Natural killer cell (primary cell): ENCODE results near the gene CLDN34. TPM values are rescaled to one million over a fixed set of nuclear protein-coding genes. Genes with fewer than 3 reads are reported as not detected.

Experiments used
- ATAC-seq, 3 donors: fragments of 150-1000 bp in 2 of 3; fragments of 200-7000 bp in 1 of 3; cut with Tn5 transposase; 1 replicate in 1 of 3; 2 replicates in 2 of 3; pipeline ENCODE4 v1.10.0; 2021; ENCODE audit warnings: mild to moderate bottlenecking in 2 of 3, moderate library complexity in 2 of 3
- DNase-seq, 2 donors: peaks; one replicate each; pipeline versions ENCODE4 v3.0.0 to v3.0.0-alpha.2; 2013 to 2021; ENCODE audit warnings: mixed read lengths in 1 of 2
- H3K27ac ChIP-seq: one replicate; pipeline ENCODE4 v1.5.1; 2013; ENCODE audit warnings: mild to moderate bottlenecking, low read length
- H3K27me3 ChIP-seq: one replicate; pipeline ENCODE4 v1.6.1; 2013; ENCODE audit warnings: low read length; ENCODE audit not compliant: control insufficient read depth, insufficient read depth
- H3K36me3 ChIP-seq: one replicate; pipeline ENCODE4 v1.6.1; 2013; ENCODE audit warnings: low read length; ENCODE audit not compliant: control insufficient read depth, insufficient read depth
- H3K4me1 ChIP-seq: one replicate; pipeline ENCODE4 v1.6.1; 2013; ENCODE audit warnings: low read length; ENCODE audit not compliant: control insufficient read depth, insufficient read depth
- H3K4me3 ChIP-seq: one replicate; pipeline ENCODE4 v1.5.1; 2013; ENCODE audit warnings: low read length
- H3K9me3 ChIP-seq: one replicate; pipeline ENCODE4 v1.6.1; 2013; ENCODE audit warnings: low read length; ENCODE audit not compliant: control insufficient read depth, insufficient read depth
- H3K27ac Mint-ChIP-seq, 2 donors: one replicate each; pipeline ENCODE4 v1.8.0; 2022; ENCODE audit warnings: mild to moderate bottlenecking in 2 of 2, mixed read lengths in 2 of 2, moderate library complexity in 1 of 2
- H3K27me3 Mint-ChIP-seq, 2 donors: one replicate each; pipeline ENCODE4 v1.8.0; 2022; ENCODE audit warnings: low read depth in 2 of 2, mixed read lengths in 2 of 2
- H3K36me3 Mint-ChIP-seq: one replicate; pipeline ENCODE4 v1.8.0; 2022; ENCODE audit warnings: mixed read lengths
- H3K4me1 Mint-ChIP-seq, 2 donors: one replicate each; pipeline ENCODE4 v1.8.0; 2022; ENCODE audit warnings: mixed read lengths in 2 of 2
- H3K4me3 Mint-ChIP-seq: one replicate; pipeline ENCODE4 v1.8.0; 2022; ENCODE audit warnings: mild to moderate bottlenecking, moderate library complexity, mixed read lengths
- H3K9me3 Mint-ChIP-seq, 2 donors: one replicate each; pipeline ENCODE4 v1.8.0; 2022; ENCODE audit warnings: mixed read lengths in 2 of 2
- WGBS: methylation state at CpG from one replicate; pipeline ENCODE4 v1.1.7; 2013; ENCODE audit warnings: missing lambda C conversion rate; ENCODE audit not compliant: insufficient coverage; 5-methylcytosine and 5-hydroxymethylcytosine counted together
- intact Hi-C: fragments of 100-400 bp; cut with micrococcal nuclease; formaldehyde crosslinking; loops from one replicate; pipeline ENCODE4 v1.14.2; 2022
- total RNA-seq, 4 donors: library from RNA; stranded (reverse); fragments of 120-200 nt in 1 of 4; gene quantifications; one replicate each; pipeline versions ENCODE4 v1.2.3 to v1.2.4, GENCODE V29; 2013 to 2022
- TF ChIP-seq, protein P1 (sequence below): fragments of 200-600 bp; IDR thresholded peaks from one replicate; pipeline ENCODE4 v1.8.0; 2022; ENCODE audit warnings: antibody characterized with exemption

The CLDN34 gene
- total RNA-seq, 3 donors from 2014 or later (not counting 1 experiment from before 2014, with no cell fraction given), result not detected

DNA sequence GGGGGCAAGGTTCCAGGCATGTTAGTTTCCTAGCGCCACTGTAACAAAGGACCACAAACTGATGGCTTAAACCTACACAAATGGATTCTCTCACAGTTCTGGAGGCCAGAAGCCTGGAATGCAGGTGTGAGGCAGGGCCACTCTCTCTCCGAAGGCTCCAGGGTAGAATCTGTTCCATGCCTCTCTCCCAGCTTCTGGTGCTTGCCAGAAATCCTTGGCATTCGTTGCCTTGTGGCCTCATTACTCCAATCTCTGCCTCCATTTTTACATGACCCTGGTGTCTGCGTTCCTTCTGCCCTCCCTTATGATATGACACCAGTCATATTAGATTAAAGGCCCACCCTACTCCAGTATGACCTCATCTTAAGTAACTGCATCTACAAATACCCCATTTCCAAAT is 39.6 kb downstream of the CLDN34 start:
- Histone ChIP-seq H3K9me3 (no peaks in the 10 kb centered on the region), H3K4me1 (peaks cover 4% of the 10 kb centered on the region), H3K27ac (no peak overlapping the region), H3K36me3 (no peaks in the 10 kb centered on the region), H3K27me3 (no peaks in the 10 kb centered on the region), H3K4me3 (no peak overlapping the region)
- ATAC-seq (no peak), DNase-seq (no peak)
- H3K27me3 Mint-ChIP-seq, result peaks cover 3 to 14% of the 10 kb centered on the region in 2 donors
- 89% methylated on average over 4 of the region's 4 CpGs for WGBS
- peaks cover 14 to 16% of the 10 kb centered on the region in 2 donors for H3K4me1 Mint-ChIP-seq
- no peaks in the 10 kb centered on the region for H3K36me3 Mint-ChIP-seq
- TF ChIP-seq, protein P1, sequence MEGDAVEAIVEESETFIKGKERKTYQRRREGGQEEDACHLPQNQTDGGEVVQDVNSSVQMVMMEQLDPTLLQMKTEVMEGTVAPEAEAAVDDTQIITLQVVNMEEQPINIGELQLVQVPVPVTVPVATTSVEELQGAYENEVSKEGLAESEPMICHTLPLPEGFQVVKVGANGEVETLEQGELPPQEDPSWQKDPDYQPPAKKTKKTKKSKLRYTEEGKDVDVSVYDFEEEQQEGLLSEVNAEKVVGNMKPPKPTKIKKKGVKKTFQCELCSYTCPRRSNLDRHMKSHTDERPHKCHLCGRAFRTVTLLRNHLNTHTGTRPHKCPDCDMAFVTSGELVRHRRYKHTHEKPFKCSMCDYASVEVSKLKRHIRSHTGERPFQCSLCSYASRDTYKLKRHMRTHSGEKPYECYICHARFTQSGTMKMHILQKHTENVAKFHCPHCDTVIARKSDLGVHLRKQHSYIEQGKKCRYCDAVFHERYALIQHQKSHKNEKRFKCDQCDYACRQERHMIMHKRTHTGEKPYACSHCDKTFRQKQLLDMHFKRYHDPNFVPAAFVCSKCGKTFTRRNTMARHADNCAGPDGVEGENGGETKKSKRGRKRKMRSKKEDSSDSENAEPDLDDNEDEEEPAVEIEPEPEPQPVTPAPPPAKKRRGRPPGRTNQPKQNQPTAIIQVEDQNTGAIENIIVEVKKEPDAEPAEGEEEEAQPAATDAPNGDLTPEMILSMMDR, result no peak
- H3K27ac Mint-ChIP-seq, result no peak overlapping the region
- intact Hi-C loops, result no loop called here
- no peak overlapping the region for H3K4me3 Mint-ChIP-seq
- H3K9me3 Mint-ChIP-seq, result no peaks in the 10 kb centered on the region

DNA sequence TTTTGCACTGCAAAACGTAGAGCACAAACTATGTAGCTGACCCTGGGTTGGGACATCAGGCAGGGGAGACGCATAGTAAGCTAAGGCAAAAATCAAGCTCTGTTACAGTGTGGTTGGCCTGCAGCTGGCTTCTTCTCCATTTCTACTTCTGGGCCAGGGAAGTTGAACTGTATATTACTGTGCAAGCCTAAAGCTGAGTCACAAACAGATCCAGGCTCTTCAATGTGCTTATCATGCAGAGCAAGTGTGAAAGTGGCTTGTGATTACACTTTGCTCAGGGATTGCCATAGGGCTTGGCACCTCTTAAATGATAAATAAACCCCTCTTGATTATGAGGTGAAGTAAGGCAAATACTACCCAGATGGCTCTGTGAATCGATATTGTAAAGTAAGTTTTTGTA is 40.5 kb downstream of the CLDN34 start:
- 81% methylated on average over 2 of the region's 3 CpGs for whole genome bisulfite sequencing
- Histone ChIP-seq H3K27ac (no peak overlapping the region), H3K36me3 (no peaks in the 10 kb centered on the region), H3K27me3 (no peaks in the 10 kb centered on the region), H3K4me1 (peaks cover 6% of the 10 kb centered on the region), H3K4me3 (no peak overlapping the region), H3K9me3 (no peaks in the 10 kb centered on the region)
- no peak overlapping the region for H3K27ac Mint-ChIP-seq
- no peak overlapping the region for H3K4me3 Mint-ChIP-seq
- intact Hi-C loops, result no loop called here
- H3K27me3 Mint-ChIP-seq, result peaks cover 3 to 14% of the 10 kb centered on the region in 2 donors
- DNase-seq, result no peak
- no peak for ATAC-seq
- no peaks in the 10 kb centered on the region for H3K36me3 Mint-ChIP-seq
- TF ChIP-seq, protein P1, result no peak
- no peaks in the 10 kb centered on the region for H3K9me3 Mint-ChIP-seq
- H3K4me1 Mint-ChIP-seq, result peaks cover 14 to 16% of the 10 kb centered on the region in 2 donors

DNA sequence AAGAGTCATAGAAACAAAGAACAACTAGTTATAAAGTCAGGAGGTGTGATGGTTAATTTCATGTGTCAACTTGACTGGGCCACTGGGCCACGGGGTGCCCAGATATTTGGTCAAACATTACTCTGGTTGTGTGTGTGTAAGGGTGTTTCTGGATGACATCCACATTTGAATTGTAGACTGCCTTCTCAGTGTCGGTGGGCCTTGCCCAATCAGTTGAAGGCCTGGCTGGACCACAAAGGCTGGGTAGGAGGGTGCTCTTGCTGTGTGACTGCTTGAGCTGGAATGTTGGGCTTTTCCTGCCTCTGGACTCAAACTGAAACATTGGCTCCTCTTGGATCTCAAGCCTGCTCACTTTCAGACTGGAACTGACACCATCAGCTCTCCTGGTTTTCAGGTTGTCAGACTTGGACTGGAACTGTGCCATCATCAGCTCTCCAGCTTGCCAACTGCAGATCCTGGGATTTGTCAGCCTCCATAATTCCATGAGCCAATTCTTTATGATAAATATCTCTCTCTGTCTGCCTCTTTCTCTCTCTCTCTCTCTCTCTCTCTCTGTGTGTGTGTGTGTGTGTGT is 41.4 kb downstream of the CLDN34 start:
- peaks cover 14 to 15% of the 10 kb centered on the region in 2 donors for H3K4me1 Mint-ChIP-seq
- no peaks in the 10 kb centered on the region for H3K36me3 ChIP-seq
- 77% methylated on average over 2 of the region's 2 CpGs for WGBS

More for the DNA sequence above, 41.4 kb downstream of the CLDN34 start:
- Mint-ChIP-seq H3K9me3 (no peaks in the 10 kb centered on the region), H3K36me3 (no peaks in the 10 kb centered on the region), H3K4me3 (no peak overlapping the region), H3K27ac (no peak overlapping the region), H3K27me3 (peaks cover 3 to 14% of the 10 kb centered on the region in 2 donors)
- Histone ChIP-seq H3K27me3 (no peaks in the 10 kb centered on the region), H3K27ac (no peak overlapping the region), H3K9me3 (no peaks in the 10 kb centered on the region), H3K4me1 (peaks cover 6% of the 10 kb centered on the region), H3K4me3 (no peak overlapping the region)
- intact Hi-C loops, result no loop called here
- ATAC-seq (no peak), DNase-seq (no peak)
- TF ChIP-seq, protein P1, result no peak
